GM21447 (cell line): ENCODE results near the gene HK2.

Experiments used
- ATAC-seq: cut with Tn5 transposase; IDR thresholded peaks from one replicate; pipeline ENCODE4 v1.9.1; 2021; ENCODE audit not compliant: unreplicated experiment

The HK2 gene

GRCh38 chr2:74856599-74856998 lies 22.7 kb downstream of the HK2 start:
- ATAC-seq, result no peak

GRCh38 chr2:74857215-74857614 lies 23.3 kb downstream of the HK2 start:
- ATAC-seq, result no peak

GRCh38 chr2:74857725-74858124 lies 23.8 kb downstream of the HK2 start:
- no peak for ATAC-seq

GRCh38 chr2:74858281-74858680 lies 24.4 kb downstream of the HK2 start:
- ATAC-seq, result no peak

GRCh38 chr2:74860079-74860478 lies 26.2 kb downstream of the HK2 start:
- no peak for ATAC-seq

GRCh38 chr2:74860521-74860920 lies 26.6 kb downstream of the HK2 start:
- no peak for ATAC-seq

- no peak for ATAC-seq
Observed at GRCh38 chr2:74861531-74861930, 27.6 kb downstream of the HK2 start.

GRCh38 chr2:74862020-74862964 lies 28.4 kb downstream of the HK2 start:
- ATAC-seq, result no peak

GRCh38 chr2:74863802-74864248 lies 29.9 kb downstream of the HK2 start:
- peak; percentile 68 for ATAC-seq

GRCh38 chr2:74864728-74865722 lies 31.1 kb downstream of the HK2 start:
- no peak for ATAC-seq

- no peak for ATAC-seq
Observed at GRCh38 chr2:74865770-74866674, 32.1 kb downstream of the HK2 start.

- ATAC-seq, result no peak
Observed at GRCh38 chr2:74867841-74868658, 34.1 kb downstream of the HK2 start.

- no peak for ATAC-seq
Observed at GRCh38 chr2:74869517-74869916, 35.6 kb downstream of the HK2 start.

- no peak for ATAC-seq
Observed at GRCh38 chr2:74870951-74871350, 37.0 kb downstream of the HK2 start.

- no peak for ATAC-seq
Observed at GRCh38 chr2:74871414-74871813, 37.5 kb downstream of the HK2 start.

GRCh38 chr2:74872389-74872836 lies 38.5 kb downstream of the HK2 start:
- no peak for ATAC-seq

- no peak for ATAC-seq
Observed at GRCh38 chr2:74873012-74873665, 39.2 kb downstream of the HK2 start.

- no peak for ATAC-seq
Observed at GRCh38 chr2:74873678-74874640, 40.0 kb downstream of the HK2 start.
